Mesothelial cell of epicardium (in vitro differentiated cells): ENCODE results near the gene DCLRE1C. TPM values are rescaled to one million over a fixed set of nuclear protein-coding genes. Genes with fewer than 3 reads are reported as not detected.

Experiments
- DNase-seq, 2 experiments: peaks; one replicate each; pipeline ENCODE4 v3.0.0; 2021; ENCODE audit warnings: low spot score in 2 of 2; ENCODE audit not compliant: unreplicated experiment in 2 of 2
- H3K27ac Mint-ChIP-seq: 2 replicates; pipeline ENCODE4 v1.8.0; 2021; ENCODE audit warnings: mixed read lengths
- H3K27me3 Mint-ChIP-seq: 2 replicates; pipeline ENCODE4 v1.8.0; 2021; ENCODE audit warnings: low read depth, mixed read lengths
- H3K36me3 Mint-ChIP-seq: 2 replicates; pipeline ENCODE4 v1.8.0; 2021; ENCODE audit warnings: mixed read lengths
- H3K4me1 Mint-ChIP-seq: 2 replicates; pipeline ENCODE4 v1.8.0; 2021; ENCODE audit warnings: mixed read lengths
- H3K4me3 Mint-ChIP-seq: 2 replicates; pipeline ENCODE4 v1.8.0; 2021; ENCODE audit warnings: mild to moderate bottlenecking, moderate library complexity, mixed read lengths
- H3K9me3 Mint-ChIP-seq: 2 replicates; pipeline ENCODE4 v1.8.0; 2021; ENCODE audit warnings: mixed read lengths
- total RNA-seq: library from RNA; stranded (reverse); gene quantifications from 3 replicates; pipeline ENCODE4 v1.2.1, GENCODE V29; 2021
- TF ChIP-seq, protein P1 (sequence below): fragments of 200-600 bp; sonication (generic); IDR thresholded peaks from one replicate; pipeline ENCODE4 v1.5.0; 2021; ENCODE audit warnings: antibody characterized with exemption; ENCODE audit not compliant: unreplicated experiment

Gene DCLRE1C
- total RNA-seq, 1 donor from 2014 or later = 11.9 TPM

DNA sequence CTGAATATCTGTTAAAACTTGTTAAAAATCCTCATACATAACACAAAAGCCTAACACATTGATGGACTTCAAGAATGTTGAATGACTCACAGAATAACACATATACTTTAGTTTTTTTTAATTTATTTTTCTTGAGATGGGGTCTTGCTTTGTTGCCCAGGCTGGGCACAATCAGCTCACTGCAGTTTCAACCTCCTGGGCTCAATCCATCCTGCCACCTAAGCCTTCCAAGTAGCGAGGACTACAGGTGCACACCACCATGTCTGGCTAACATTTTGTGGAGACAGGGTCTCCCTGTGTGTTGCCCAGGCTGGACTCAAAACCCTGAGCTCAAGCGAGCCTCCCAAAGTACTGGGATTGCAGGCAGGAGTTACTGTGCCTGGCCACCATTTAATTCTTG lies 47.1 kb downstream of the DCLRE1C start:
- Mint-ChIP-seq H3K4me1 (no peaks in the 10 kb centered on the region), H3K27ac (no peak overlapping the region), H3K4me3 (no peak overlapping the region), H3K36me3 (peaks cover 71% of the 10 kb centered on the region), H3K27me3 (no peaks in the 10 kb centered on the region), H3K9me3 (peaks cover 33% of the 10 kb centered on the region)
- TF ChIP-seq, protein P1, sequence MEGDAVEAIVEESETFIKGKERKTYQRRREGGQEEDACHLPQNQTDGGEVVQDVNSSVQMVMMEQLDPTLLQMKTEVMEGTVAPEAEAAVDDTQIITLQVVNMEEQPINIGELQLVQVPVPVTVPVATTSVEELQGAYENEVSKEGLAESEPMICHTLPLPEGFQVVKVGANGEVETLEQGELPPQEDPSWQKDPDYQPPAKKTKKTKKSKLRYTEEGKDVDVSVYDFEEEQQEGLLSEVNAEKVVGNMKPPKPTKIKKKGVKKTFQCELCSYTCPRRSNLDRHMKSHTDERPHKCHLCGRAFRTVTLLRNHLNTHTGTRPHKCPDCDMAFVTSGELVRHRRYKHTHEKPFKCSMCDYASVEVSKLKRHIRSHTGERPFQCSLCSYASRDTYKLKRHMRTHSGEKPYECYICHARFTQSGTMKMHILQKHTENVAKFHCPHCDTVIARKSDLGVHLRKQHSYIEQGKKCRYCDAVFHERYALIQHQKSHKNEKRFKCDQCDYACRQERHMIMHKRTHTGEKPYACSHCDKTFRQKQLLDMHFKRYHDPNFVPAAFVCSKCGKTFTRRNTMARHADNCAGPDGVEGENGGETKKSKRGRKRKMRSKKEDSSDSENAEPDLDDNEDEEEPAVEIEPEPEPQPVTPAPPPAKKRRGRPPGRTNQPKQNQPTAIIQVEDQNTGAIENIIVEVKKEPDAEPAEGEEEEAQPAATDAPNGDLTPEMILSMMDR = no peak
- no peak for DNase-seq

GRCh38 chr10:14905890-14906289 lies 48.0 kb downstream of the DCLRE1C start:
- no peak for DNase-seq
- Mint-ChIP-seq H3K4me3 (no peak overlapping the region), H3K27me3 (no peaks in the 10 kb centered on the region), H3K27ac (no peak overlapping the region), H3K9me3 (peaks cover 24% of the 10 kb centered on the region), H3K36me3 (peaks cover 62% of the 10 kb centered on the region), H3K4me1 (no peaks in the 10 kb centered on the region)
- TF ChIP-seq, protein P1 = no peak

- Mint-ChIP-seq H3K9me3 (peaks cover 15% of the 10 kb centered on the region), H3K36me3 (peaks cover 52% of the 10 kb centered on the region), H3K4me3 (no peak overlapping the region), H3K27me3 (no peaks in the 10 kb centered on the region), H3K27ac (no peak overlapping the region), H3K4me1 (no peaks in the 10 kb centered on the region)
- no peak for DNase-seq
- TF ChIP-seq, protein P1 = no peak
These were observed 49.0 kb downstream of the DCLRE1C start for GRCh38 chr10:14904864-14905263.

DNA sequence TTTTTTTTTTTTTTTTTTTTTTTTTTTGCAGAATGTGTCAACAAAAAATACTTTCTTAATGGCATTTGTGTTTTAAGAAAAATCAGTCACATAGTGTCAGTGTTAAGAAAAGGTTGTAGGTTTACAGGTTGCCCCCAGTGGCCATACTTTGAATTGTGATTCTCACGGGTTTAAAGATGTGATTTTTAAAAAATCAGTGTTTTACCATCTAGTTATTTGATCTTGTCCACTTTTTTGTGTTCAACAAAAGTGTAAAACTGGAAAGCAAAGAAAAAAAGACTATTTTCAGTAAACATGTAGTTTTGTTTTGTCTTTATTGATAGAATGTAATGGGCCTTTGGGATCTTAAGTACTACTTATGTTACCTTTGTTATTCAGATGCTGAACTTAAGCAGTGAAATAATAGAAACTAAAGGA lies 49.6 kb downstream of the DCLRE1C start:
- H3K27ac Mint-ChIP-seq = no peak overlapping the region
- TF ChIP-seq, protein P1 = peak; percentile 55

DNA sequence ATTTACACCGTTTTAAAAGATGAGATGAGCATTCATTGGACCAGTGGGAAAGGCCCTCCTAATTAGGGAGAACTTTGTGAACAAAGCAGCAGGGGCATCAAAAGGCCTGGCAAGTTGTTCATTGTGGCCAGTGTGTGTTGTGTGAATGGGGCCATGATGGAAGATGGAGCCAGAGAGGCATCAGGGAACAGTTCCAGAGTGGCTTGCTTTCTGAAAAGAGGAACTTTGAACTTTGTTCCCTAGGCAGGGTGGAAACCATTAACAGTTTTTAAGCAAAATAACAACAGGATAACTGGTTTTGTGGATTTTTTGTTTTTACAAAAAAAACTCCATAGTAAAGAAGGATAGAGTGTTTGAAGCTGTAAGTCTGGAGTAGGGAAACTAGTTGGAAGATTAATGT lies 62.7 kb downstream of the DCLRE1C start:
- Mint-ChIP-seq H3K36me3 (no peaks in the 10 kb centered on the region), H3K27me3 (no peaks in the 10 kb centered on the region), H3K9me3 (no peaks in the 10 kb centered on the region), H3K27ac (no peak overlapping the region), H3K4me1 (peaks cover 6% of the 10 kb centered on the region), H3K4me3 (no peak overlapping the region)
- TF ChIP-seq, protein P1 = no peak
- DNase-seq = no peak

More for the DNA sequence above, 49.6 kb downstream of the DCLRE1C start:
- Mint-ChIP-seq H3K36me3 (peaks cover 48% of the 10 kb centered on the region), H3K4me3 (no peak overlapping the region), H3K9me3 (peaks cover 15% of the 10 kb centered on the region), H3K4me1 (no peaks in the 10 kb centered on the region), H3K27me3 (no peaks in the 10 kb centered on the region)
- DNase-seq = no peak

DNA sequence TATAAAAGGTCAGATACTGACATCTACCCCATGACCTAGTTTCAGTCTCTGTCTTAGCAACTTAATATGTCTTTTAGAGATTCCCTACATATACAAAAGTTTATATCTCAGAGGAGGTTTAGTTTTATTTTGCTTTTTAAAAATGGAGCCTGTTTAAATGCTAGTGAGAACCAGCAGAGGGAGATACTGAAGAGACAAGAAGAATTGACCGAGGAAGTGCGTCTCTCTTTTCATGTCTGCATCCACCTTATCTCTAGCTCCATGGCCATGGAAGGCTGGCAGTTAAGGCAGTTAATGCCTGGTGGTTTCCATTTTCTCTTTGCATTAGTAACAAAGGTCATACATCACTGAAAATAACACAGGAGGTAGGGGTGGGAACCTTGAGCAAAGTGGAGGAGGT lies 64.6 kb downstream of the DCLRE1C start:
- TF ChIP-seq, protein P1 = peak; percentile 4
- Mint-ChIP-seq H3K36me3 (no peaks in the 10 kb centered on the region), H3K4me3 (no peak overlapping the region), H3K4me1 (peaks cover 6% of the 10 kb centered on the region), H3K27me3 (no peaks in the 10 kb centered on the region), H3K9me3 (no peaks in the 10 kb centered on the region), H3K27ac (no peak overlapping the region)
- DNase-seq = no peak
